ENCODE data around the gene SPARC.
"Not testable (repeated sequence)": the region's sequence is repeated elsewhere in the genome, so short reads cannot be mapped to it uniquely, and the experiment has no call there.

SPARC gene

GRCh38 chr5:151686674-151687407 lies at the start of gene SPARC:
TSS of gene SPARC (minus strand) at chr5:151686915. CDS start at chr5:151676188, 10,727 bp downstream.
- no peak for DNase-seq

- DNase-seq = no peak
Observed at GRCh38 chr5:151735646-151736045, 48.9 kb upstream of the SPARC start.

GRCh38 chr5:151734064-151734408 lies 47.3 kb upstream of the SPARC start:
- no peak for DNase-seq

GRCh38 chr5:151733358-151734063 lies 46.8 kb upstream of the SPARC start:
- no peak for DNase-seq

- no peak for DNase-seq
Observed at GRCh38 chr5:151730381-151730780, 43.7 kb upstream of the SPARC start.

GRCh38 chr5:151729597-151729996 lies 42.9 kb upstream of the SPARC start:
- not testable (repeated sequence) for DNase-seq

- DNase-seq = no peak
Observed at GRCh38 chr5:151724360-151724759, 37.6 kb upstream of the SPARC start.

GRCh38 chr5:151722546-151722945 lies 35.8 kb upstream of the SPARC start:
- no peak for DNase-seq

GRCh38 chr5:151721812-151722391 lies 35.2 kb upstream of the SPARC start:
- no peak for DNase-seq

GRCh38 chr5:151721087-151721646 lies 34.5 kb upstream of the SPARC start:
- no peak for DNase-seq

GRCh38 chr5:151720215-151720614 lies 33.5 kb upstream of the SPARC start:
- DNase-seq = no peak

- no peak for DNase-seq
Observed at GRCh38 chr5:151719228-151720000, 32.7 kb upstream of the SPARC start.

GRCh38 chr5:151718646-151719045 lies 31.9 kb upstream of the SPARC start:
- no peak for DNase-seq

- no peak for DNase-seq
Observed at GRCh38 chr5:151718153-151718552, 31.4 kb upstream of the SPARC start.

- DNase-seq = no peak
Observed at GRCh38 chr5:151717416-151717815, 30.7 kb upstream of the SPARC start.

- DNase-seq = no peak
Observed at GRCh38 chr5:151709109-151709735, 22.5 kb upstream of the SPARC start.

GRCh38 chr5:151708126-151708525 lies 21.4 kb upstream of the SPARC start:
- DNase-seq = no peak

GRCh38 chr5:151707567-151707966 lies 20.9 kb upstream of the SPARC start:
- no peak for DNase-seq

- DNase-seq = no peak
Observed at GRCh38 chr5:151706906-151707305, 20.2 kb upstream of the SPARC start.

- DNase-seq = no peak
Observed at GRCh38 chr5:151703780-151704179, 17.1 kb upstream of the SPARC start.

GRCh38 chr5:151703227-151703626 lies 16.5 kb upstream of the SPARC start:
- DNase-seq = no peak

- DNase-seq = no peak
Observed at GRCh38 chr5:151700820-151701219, 14.1 kb upstream of the SPARC start.

GRCh38 chr5:151700296-151700695 lies 13.6 kb upstream of the SPARC start:
- DNase-seq = no peak
